Psoas muscle (tissue), 8 donors: ENCODE measurements around the gene TRAPPC12. TPM values are rescaled to one million over a fixed set of nuclear protein-coding genes. Genes with fewer than 3 reads are reported as not detected.

Source experiments
- ATAC-seq, 4 donors: fragments of 200-7000 bp; cut with Tn5 transposase; one replicate each; pipeline ENCODE4 v1.9.1; 2020; ENCODE audit warnings: moderate library complexity in 3 of 4, mild to moderate bottlenecking in 2 of 4
- DNase-seq, 2 donors: peaks; one replicate each; pipeline ENCODE4 v3.0.0-alpha.2; 2020
- H3K27ac ChIP-seq: fragments of 200-600 bp; one replicate; pipeline ENCODE4 v1.8.0; 2022
- H3K27me3 ChIP-seq, 3 donors: fragments of 200-600 bp in 1 of 3; one replicate each; pipeline versions ENCODE4 v1.6.1 to v1.8.0; 2013 to 2022; ENCODE audit warnings: low read length in 2 of 3, mild to moderate bottlenecking in 2 of 3, moderate library complexity in 1 of 3; ENCODE audit not compliant: insufficient read depth in 3 of 3
- H3K36me3 ChIP-seq, 2 donors: fragments of 200-600 bp in 1 of 2; one replicate each; pipeline versions ENCODE4 v1.6.1 to v1.8.0; 2013 to 2022; ENCODE audit warnings: low read depth in 1 of 2, mild to moderate bottlenecking in 1 of 2, moderate library complexity in 1 of 2; ENCODE audit not compliant: insufficient read depth in 1 of 2
- H3K4me1 ChIP-seq: fragments of 200-600 bp; one replicate; pipeline ENCODE4 v1.8.0; 2022
- H3K4me3 ChIP-seq: fragments of 200-600 bp; one replicate; pipeline ENCODE4 v1.8.0; 2022; ENCODE audit warnings: mild to moderate bottlenecking
- H3K9me3 ChIP-seq: fragments of 200-600 bp; one replicate; pipeline ENCODE4 v1.8.0; 2022
- CTCF ChIP-seq: fragments of 200-600 bp; IDR thresholded peaks from one replicate; pipeline ENCODE4 v1.8.0; 2022; ENCODE audit warnings: antibody characterized with exemption
- WGBS, 3 donors: extraction: QIAGEN DNeasy Blood & Tissue Kit; methylation state at CpG; one replicate each; pipeline versions ENCODE4 v1.1.6 to v1.1.7; 2013; 5-methylcytosine and 5-hydroxymethylcytosine counted together
- intact Hi-C, 2 donors: fragments of 100-400 bp; cut with DNase I; formaldehyde crosslinking; loops; one replicate each; pipeline versions ENCODE4 v1.11.0 to v1.14.2; 2022
- polyA plus RNA-seq, 3 donors: library from polyadenylated mRNA; stranded (reverse); fragments of 200-250 nt; gene quantifications; one replicate each; pipeline ENCODE4 v1.2.3, GENCODE V29; 2013
- total RNA-seq, 4 donors: library from RNA; stranded (reverse); fragmentation: NEBNext Ultra II Directional in 2 of 4; extraction: Animal tissue kit (Norgen Biotek cat#: 25700) in 2 of 4; gene quantifications; one replicate each; pipeline versions ENCODE4 v1.2.1 to v1.2.4, GENCODE V29; 2021 to 2023
- donor health status: healthy with polysubstance abuse.
- donor health status: DM: no; HTN: no; CAD: no; lungs with moderate emphysema.
- donor health status: Bipolar disorder and iron deficiency.
- donor health status: healthy.
- donor health status: DM: yes; HTN: yes; CAD: no.
- donor health status: DM: no; HTN: no; CAD: no.
- donor health status: DM: no; HTN: no; CAD: no.
- donor health status: DM: yes; HTN: yes; CAD: no.

Gene TRAPPC12
- total and polyA plus RNA-seq, 7 donors, result 28.7 to 90.3 (median 56.7) TPM

GRCh38 chr2:3426615-3427014 is 47.1 kb downstream of the TRAPPC12 start:
- TF ChIP-seq CTCF, result no peak
- WGBS, 3 donors, result 91 to 94% (median 92%) methylated on average over 14 of the region's 14 CpGs
- intact Hi-C loops, result no loop called here
- no peak overlapping the region for H3K27ac ChIP-seq
- peaks cover 6 to 87% of the 10 kb centered on the region in 2 donors for H3K36me3 ChIP-seq
- no peak for ATAC-seq
- no peaks in the 10 kb centered on the region for H3K9me3 ChIP-seq
- DNase-seq, result no peak
- H3K4me3 ChIP-seq, result no peak overlapping the region
- no peaks in the 10 kb centered on the region for H3K27me3 ChIP-seq
- no peaks in the 10 kb centered on the region for H3K4me1 ChIP-seq

GRCh38 chr2:3427272-3427671 is 47.8 kb downstream of the TRAPPC12 start:
- no peaks in the 10 kb centered on the region for H3K4me1 ChIP-seq
- no peak for TF ChIP-seq CTCF
- no peaks in the 10 kb centered on the region for H3K27me3 ChIP-seq
- no peak overlapping the region for H3K4me3 ChIP-seq
- peaks cover 4 to 87% of the 10 kb centered on the region in 2 donors for H3K36me3 ChIP-seq
- ATAC-seq, result no peak
- intact Hi-C loops, result no loop called here
- DNase-seq, result no peak
- WGBS, 3 donors, result 66 to 78% (median 70%) methylated on average over 6 of the region's 6 CpGs
- H3K9me3 ChIP-seq, result no peaks in the 10 kb centered on the region
- H3K27ac ChIP-seq, result no peak overlapping the region

- 93 to 94% (median 94%) methylated on average over 9 to 10 of the region's 10 CpGs for WGBS, 3 donors
- H3K36me3 ChIP-seq, result peaks cover 4 to 75% of the 10 kb centered on the region in 2 donors
These were observed 49.1 kb downstream of the TRAPPC12 start for GRCh38 chr2:3428577-3428976.

GRCh38 chr2:3429066-3429610 is 49.6 kb downstream of the TRAPPC12 start:
- no peak overlapping the region for H3K4me3 ChIP-seq
- ATAC-seq, result no peak
- intact Hi-C loops, result no loop called here
- H3K36me3 ChIP-seq, result peaks cover 4 to 73% of the 10 kb centered on the region in 2 donors
- DNase-seq, result no peak
- no peaks in the 10 kb centered on the region for H3K9me3 ChIP-seq
- no peaks in the 10 kb centered on the region for H3K27me3 ChIP-seq
- H3K27ac ChIP-seq, result no peak overlapping the region
- H3K4me1 ChIP-seq, result no peaks in the 10 kb centered on the region
- TF ChIP-seq CTCF, result no peak
- 66 to 79% (median 73%) methylated on average over 6 of the region's 6 CpGs for WGBS, 3 donors

More at GRCh38 chr2:3428577-3428976, 49.1 kb downstream of the TRAPPC12 start:
- intact Hi-C loops, result no loop called here
- no peaks in the 10 kb centered on the region for H3K9me3 ChIP-seq
- no peaks in the 10 kb centered on the region for H3K27me3 ChIP-seq
- DNase-seq, result no peak
- H3K4me1 ChIP-seq, result no peaks in the 10 kb centered on the region
- no peak overlapping the region for H3K4me3 ChIP-seq
- TF ChIP-seq CTCF, result no peak
- no peak for ATAC-seq
- no peak overlapping the region for H3K27ac ChIP-seq

- H3K4me1 ChIP-seq, result no peaks in the 10 kb centered on the region
- H3K27me3 ChIP-seq, result no peaks in the 10 kb centered on the region
- no peak for TF ChIP-seq CTCF
- H3K36me3 ChIP-seq, result peaks cover 4 to 75% of the 10 kb centered on the region in 2 donors
- no peak for ATAC-seq
- no peak overlapping the region for H3K4me3 ChIP-seq
- H3K27ac ChIP-seq, result no peak overlapping the region
- H3K9me3 ChIP-seq, result no peaks in the 10 kb centered on the region
- intact Hi-C loops, result no loop called here
- no peak for DNase-seq
- 79 to 88% (median 84%) methylated on average over 6 of the region's 6 CpGs for WGBS, 3 donors
These were observed 50.7 kb downstream of the TRAPPC12 start for GRCh38 chr2:3430172-3430571.
